Activated CD4-positive, alpha-beta T cell treated with anti-CD3 and anti-CD28 coated beads, Interleukin-2, Interleukin-6, amounts not matched to agents 100 ng/mL and 50 ng/mL, durations not matched to agents 16 hours and 8 hours (primary cell): Measurements from ENCODE around the gene WDR54.
"Not testable (repeated sequence)": the region's sequence is repeated elsewhere in the genome, so short reads cannot be mapped to it uniquely, and the experiment has no call there.

Experiments
- DNase-seq: peaks from one replicate; pipeline ENCODE4 v3.0.0-alpha.2; 2020

The WDR54 gene

DNA sequence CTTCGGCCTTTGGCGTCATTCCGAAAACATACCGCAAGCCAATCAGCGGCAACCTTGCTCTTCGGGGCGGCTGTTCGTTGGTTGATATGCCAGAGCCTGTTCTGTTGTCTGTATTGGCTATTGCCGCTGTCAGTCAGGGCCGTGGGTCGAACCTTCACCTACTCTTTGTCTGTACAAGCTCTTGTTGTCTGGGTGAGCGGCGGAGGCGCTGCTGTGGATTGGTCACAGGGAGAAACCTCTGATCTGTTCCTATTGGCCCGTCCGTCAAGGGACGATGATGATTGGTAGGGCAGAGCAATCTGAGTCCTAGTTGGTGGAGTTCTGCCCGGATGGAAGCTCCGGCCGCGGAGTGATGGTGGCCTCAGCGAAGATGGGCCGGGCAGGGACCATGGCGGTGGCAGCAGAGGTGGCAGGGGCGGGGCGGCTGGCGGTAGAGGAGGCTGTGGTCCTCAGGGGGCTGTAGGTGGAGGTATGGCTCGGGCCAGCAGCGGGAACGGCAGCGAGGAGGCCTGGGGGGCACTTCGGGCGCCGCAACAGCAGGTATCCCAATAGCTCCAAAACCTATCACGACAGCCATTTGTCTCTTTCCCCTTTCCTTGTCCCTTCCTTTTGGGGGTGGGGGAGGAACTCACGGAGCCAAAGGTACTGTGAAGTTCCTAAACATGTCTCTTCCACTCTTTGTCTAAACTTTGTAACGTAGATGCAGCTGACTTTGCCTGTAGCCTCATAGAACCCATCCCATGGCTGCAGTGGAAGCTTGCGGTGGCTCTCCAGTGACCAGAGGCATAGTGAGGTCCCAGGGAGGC is 36.8 kb downstream of the WDR54 start, which contains the start of gene WBP1:
WBP1 (plus strand) TSS at position 307 of the 806 bp plus-strand sequence; CDS start at position 472, 165 bp downstream.
- DNase-seq: peak; percentile 100

DNA sequence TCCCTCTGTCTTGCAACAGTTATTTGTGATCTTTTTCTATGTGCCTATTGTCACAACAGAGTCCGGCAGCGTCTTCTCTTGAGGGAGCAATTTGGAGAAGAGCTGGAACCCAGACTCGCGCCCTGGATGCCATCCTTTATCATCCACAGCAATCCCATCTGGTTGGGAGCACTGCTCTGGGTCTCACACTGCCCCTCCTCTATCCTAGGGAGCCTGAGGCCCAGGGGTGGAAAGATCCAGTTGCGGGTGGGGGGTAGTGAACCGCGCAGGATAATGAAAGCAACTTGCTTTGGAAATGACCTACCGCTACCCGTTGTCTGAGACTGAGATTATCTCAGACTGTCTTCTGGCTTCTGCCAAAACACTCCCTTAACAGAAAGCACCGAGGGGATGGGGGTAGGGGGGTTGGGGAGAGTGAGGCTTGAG is 37.4 kb downstream of the WDR54 start:
- no peak for DNase-seq

DNA sequence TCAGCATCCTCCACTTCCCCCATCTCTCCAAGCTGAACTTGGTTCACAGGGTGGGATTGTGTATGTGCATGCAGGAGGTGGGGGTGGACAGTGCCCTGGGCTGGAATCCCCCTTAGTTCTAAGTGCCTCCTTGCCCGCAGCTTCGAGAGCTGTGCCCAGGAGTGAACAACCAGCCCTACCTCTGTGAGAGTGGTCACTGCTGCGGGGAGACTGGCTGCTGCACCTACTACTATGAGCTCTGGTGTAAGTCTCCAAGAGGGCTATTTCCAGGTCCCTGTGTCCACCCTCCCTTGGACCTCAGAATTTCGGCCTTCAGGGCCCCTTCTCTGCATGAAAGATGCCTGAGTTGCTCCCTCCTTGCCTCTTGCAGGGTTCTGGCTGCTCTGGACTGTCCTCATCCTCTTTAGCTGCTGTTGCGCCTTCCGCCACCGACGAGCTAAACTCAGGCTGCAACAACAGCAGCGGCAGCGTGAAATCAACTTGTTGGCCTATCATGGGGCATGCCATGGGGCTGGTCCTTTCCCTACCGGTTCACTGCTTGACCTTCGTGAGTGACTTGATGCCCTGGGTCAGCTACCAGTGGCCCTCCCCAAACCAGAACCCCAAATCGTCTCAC is 38.1 kb downstream of the WDR54 start:
- not testable (repeated sequence) for DNase-seq

DNA sequence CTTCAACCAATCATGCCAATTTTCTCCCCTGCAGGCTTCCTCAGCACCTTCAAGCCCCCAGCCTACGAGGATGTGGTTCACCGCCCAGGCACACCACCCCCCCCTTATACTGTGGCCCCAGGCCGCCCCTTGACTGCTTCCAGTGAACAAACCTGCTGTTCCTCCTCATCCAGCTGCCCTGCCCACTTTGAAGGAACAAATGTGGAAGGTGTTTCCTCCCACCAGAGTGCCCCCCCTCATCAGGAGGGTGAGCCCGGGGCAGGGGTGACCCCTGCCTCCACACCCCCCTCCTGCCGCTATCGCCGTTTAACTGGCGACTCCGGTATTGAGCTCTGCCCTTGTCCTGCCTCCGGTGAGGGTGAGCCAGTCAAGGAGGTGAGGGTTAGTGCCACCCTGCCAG is 38.7 kb downstream of the WDR54 start:
- DNase-seq: not testable (repeated sequence)

DNA sequence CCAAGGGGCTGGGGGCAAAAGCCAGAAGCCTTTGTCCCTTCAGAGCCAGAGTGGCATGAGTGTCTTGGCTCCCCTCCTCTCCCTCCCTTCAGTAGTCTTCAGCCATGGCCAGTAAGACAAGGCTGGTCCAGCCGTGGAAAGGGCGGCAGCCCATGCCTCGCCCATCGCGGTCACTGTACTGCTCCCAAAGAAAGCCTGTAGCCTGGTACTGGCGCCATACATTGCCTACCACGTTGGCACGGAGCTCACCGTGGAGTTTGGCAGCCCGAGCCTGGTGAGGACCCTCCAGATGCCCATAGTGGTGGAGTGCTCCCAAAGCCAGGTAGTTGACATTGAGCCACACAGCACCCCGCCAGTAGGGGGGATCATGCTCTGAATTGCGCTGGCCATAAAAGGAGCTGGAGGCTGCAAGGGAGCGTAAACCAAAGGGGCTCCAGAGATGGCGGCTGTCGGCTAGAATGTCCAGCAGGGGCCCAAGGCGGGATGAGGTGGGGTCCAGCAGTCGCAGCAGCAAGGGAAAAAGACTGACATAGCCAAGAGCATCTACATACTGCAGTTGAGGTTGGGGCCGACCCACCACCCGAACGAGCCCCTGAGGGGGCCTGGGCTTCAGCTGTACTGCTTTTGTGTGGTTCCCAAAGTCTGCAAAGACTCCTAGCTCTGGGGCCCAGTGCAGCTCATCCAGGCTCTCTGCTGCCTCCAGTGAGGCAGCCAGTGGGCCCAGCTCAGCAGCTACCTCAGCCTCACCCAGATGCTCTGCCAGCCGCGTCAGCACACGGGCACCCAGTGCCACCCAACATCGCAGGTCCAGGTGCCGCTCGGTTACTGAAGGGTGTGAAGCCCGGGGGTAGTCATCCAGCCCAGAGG is 39.9 kb downstream of the WDR54 start:
- no peak for DNase-seq

DNA sequence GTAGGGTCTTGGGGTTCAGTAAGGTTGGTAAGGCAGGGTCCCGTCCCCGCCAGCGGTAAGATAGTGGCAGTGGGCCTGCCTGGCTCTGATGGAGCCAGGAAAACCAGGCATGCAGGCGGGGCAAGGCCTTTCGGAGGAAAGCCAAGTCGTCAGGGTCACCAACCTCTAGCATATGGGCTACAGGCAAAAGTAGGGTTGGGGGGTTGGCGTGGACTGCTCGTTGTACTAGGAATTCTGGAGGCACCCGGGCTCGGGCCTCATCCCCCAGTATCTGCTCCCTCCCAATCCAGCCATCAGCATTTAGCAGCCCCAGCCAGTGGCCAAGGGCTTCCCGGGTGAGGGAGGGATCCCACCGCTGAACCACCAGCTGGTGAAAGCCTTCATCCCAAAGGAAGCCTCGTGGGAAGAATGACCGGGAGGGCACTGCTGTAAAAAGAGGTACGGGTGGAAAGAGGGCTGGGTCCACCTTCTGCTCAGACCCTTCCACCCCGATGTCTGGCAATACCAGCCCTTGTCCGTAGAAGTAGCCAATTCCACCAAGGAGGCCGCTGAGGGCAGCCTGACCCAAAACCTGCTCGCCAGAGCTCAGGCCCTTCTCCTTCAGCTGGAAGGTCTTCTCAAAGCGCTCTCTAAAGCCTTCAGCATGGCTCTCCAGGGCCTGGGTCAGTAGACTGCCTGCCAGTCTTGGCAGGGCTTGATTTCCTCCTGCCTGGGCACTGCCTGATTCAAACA is 40.7 kb downstream of the WDR54 start:
- no peak for DNase-seq

DNA sequence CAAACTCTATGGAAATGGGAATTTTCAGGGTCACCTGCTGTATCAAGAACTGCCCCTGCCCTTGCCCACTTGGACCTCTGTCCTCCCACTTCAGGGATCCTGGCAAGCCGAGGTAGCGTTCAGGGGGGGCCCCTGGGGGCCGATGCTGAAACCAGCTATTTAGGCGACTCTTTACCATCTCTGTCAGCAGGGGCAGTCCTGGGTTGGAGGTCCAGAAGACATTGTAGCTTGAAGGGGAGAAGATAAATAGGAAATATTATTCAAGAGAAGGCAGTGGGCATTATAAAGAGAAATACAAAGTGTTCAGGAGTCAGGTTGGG is 41.2 kb downstream of the WDR54 start:
- no peak for DNase-seq

DNA sequence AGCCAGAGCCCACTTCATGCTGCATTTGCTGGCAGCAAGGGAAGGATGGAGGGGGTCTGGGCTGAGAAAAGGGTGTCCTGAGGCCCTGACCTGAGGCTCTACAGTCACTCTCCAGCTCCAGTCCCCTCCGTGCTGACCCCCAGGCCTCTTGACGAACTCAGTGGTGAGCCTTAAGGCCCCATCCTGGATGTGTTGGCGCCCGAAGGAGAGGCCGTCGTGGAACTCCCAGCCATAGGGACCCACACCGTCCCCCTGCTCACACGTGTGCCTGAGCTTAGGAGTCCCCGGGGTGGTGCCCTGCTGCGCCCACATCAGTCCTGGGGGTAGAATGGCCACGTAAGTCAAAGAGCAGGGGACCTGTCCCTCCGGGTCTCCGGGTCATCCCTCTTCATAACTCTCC is 42.9 kb downstream of the WDR54 start:
- no peak for DNase-seq

DNA sequence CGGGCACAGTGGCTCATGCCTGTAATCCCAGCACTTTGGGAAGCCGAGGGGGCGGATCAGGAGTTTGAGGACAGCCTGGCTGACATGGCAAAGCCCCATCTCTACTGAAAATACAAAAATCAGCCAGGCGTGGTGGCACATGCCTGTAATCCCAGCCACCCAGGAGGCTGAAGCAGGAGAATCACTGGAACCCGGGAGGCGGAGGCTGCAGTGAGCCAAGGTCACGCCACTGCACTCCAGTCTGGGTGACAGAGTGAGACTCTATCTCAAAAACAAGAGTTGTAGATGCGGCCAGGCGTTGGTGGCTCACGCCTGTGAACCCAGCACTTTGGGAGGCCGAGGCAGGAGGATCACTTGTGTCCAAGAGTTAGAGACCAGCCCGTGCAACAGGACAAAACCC is 49.2 kb downstream of the WDR54 start:
- not testable (repeated sequence) for DNase-seq

DNA sequence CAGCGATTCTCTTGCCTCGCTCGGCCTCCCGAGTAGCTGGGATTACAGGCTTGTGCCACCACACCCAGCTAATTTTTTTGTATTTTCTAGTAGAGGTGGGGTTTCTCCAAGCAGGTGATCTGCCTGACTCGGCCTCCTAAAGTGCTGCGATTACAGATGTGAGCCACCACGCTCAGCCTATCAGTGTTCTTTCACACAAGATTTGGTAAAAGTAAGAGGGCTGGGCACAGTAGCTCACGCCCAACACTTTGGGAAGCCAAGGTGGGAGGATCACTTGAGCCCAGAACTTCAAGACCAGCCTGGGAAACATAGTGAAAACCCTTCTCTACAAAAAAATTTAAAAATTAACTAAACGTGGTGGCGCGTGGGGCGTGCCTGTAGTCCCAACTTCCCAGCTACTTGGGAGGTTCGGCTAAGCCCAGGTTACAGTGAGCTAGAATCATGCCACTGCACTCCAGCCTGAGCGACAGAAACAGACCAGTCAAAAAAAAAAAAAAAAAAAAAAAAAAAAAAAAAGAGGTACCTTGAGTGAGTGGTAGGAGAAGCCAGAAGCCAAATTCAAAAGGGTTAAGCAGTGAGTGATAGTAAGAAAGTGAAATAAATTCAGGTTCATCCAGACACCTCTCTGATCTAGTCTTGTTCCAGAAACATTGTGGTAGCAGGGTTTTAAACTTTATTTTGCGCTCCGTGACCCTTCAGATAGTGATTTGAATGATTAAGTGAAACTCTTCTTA is 50.0 kb downstream of the WDR54 start:
- no peak for DNase-seq

DNA sequence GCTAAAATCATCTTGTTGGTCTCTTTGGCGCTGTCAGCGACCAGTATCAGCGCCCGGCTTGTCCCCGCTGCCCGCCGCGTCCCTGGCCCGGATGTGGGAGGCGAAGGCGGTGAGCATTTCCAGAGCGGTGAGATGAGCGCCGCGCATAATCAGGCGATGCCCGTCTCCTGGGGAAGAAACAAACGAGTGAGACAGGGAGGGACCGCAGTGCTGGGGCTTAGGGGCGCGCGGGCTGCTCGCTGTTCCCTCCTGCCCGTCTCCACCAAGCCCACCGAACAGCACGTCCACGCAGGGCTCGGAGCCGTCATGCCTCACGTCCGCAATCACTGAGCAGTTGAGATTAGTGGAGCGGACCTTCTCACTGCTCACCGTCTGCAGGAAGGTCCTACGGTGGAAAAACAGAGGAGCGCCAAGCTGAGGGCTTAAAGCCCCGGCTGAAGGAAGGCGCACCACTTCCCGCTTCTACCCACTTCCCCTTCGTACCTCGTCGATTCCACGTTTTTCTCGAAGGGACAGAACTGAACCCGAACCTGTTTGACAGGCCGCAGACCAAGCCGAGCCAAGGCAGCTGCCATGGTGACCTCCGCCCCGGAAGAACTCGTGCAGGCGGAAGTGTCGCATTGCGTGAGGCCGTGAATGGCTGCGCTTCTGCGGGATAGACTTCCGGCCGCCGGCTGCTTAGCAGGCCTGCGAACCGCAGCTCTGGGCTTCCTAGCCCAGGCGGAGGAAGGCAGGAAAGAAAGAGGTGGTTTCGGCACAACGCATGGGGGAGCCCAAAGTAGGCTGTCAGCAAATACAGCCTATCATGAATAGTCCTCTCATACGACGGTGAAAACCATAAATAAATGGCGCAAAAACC is 50.8 kb downstream of the WDR54 start, which contains the start of gene MRPL53:
MRPL53 (minus strand) TSS at position 595 of the 859 bp plus-strand sequence; CDS start at position 575, 20 bp downstream.
- DNase-seq: peak; percentile 97

DNA sequence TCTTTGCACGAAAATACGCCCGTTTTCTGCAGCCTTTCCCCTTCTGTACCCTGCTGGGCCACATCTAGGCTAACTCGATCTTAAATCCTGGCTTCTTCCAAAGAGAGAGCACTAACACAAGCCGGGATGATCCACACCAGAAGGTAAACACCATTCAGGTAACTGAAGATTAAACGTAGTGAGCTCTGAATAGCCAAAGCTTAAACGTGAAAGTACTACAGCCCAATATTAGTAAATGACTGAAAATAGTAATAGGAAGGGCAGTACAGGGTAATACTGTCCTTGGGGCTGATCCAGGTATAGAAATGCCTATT is 51.4 kb downstream of the WDR54 start:
- DNase-seq: no peak

DNA sequence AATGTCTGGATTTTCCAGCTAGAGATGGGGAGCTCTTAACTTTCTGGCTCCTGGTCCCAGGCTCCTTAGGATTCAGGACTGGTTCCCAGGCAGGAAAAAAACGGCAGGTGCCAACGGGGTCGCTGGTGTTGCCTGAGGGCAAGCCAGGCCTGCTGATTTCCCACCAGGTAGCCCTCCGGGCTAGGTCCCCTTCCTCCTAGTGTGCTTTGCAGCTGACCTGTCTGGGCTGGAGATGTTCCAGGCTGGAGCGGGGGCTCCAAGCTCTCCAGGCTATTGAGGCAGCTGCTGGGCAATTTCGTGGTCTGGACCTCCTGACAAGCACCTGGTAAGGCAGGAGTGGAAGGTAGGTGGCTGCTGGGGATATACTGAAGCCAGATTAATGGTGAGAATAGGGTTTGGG is 53.0 kb downstream of the WDR54 start:
- DNase-seq: no peak

DNA sequence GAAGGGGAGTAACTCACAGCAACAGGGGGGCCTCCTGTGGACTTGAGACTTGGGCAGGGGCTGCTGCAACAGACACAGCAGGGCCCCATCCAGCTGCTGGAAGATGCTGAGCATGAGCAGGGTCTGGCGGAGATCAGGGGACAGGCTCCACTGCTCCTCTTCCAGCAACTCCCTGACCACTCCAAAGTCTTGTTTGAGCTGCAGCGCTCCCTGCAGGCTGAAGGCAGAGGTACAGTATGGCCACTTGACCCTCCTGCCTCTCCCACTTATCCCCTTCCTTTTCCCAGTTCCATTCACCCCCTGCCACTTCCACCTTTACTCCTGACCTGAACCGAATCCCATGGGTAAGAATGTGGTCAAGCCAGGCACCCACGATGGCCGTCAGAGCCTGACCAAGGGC is 53.4 kb downstream of the WDR54 start:
- DNase-seq: no peak
